H1 (cell line): ENCODE measurements around the gene TMEM151B. TPM values are rescaled to one million over a fixed set of nuclear protein-coding genes. Genes with fewer than 3 reads are reported as not detected.

Experiments used
- CTCF ChIA-PET: fragments of 300-600 bp; sonication (Branson Sonifier 250); formaldehyde crosslinking; loops from one replicate; lab custom pipeline; 2021; ENCODE audit not compliant: partially characterized antibody; lab: Charles Lee
- POLR2A ChIA-PET: fragments of 300-600 bp; sonication (Branson Sonifier 250); formaldehyde crosslinking; loops from one replicate; lab custom pipeline; 2021; ENCODE audit warnings: inconsistent platforms; ENCODE audit not compliant: partially characterized antibody; lab: Charles Lee
- DNase-seq, 2 experiments: peaks; one replicate each; pipeline versions ENCODE4 v3.0.0 to v3.0.0-alpha.2; 2010 to 2022; ENCODE audit warnings: low spot score in 2 of 2, low read depth in 1 of 2, mixed read lengths in 1 of 2
- FAIRE-seq: peaks from 2 replicates; lab custom pipeline; 2011; peaks lifted over from hg19 to GRCh38; lab: Jason Lieb, UNC
- H2AFZ ChIP-seq: 2 replicates; pipeline ENCODE4 v1.8.1; 2012; ENCODE audit warnings: low read length, inconsistent platforms
- H2AK5ac ChIP-seq: 2 replicates; pipeline ENCODE4 v1.6.1; 2013; ENCODE audit warnings: low read depth, low read length
- H2BK120ac ChIP-seq: replicated peaks from 2 replicates; pipeline ENCODE3; 2013; ENCODE audit warnings: low read depth, low read length, inconsistent platforms
- H2BK12ac ChIP-seq: 2 replicates; pipeline ENCODE4 v1.6.1; 2013; ENCODE audit warnings: low read depth, low read length
- H2BK15ac ChIP-seq: 2 replicates; pipeline ENCODE4 v1.6.1; 2013; ENCODE audit warnings: low read length
- H2BK20ac ChIP-seq: 2 replicates; pipeline ENCODE4 v1.6.1; 2013; ENCODE audit warnings: low read length
- H2BK5ac ChIP-seq: 2 replicates; pipeline ENCODE4 v1.6.1; 2013; ENCODE audit warnings: low read depth, low read length
- H3K14ac ChIP-seq: 2 replicates; pipeline ENCODE4 v1.6.1; 2013; ENCODE audit warnings: inconsistent platforms; ENCODE audit not compliant: insufficient read length
- H3K18ac ChIP-seq: 2 replicates; pipeline ENCODE4 v1.6.1; 2013; ENCODE audit warnings: low read length; ENCODE audit errors: extremely low read depth
- H3K23ac ChIP-seq: 2 replicates; pipeline ENCODE4 v1.6.1; 2013; ENCODE audit warnings: inconsistent platforms; ENCODE audit not compliant: insufficient read length
- H3K23me2 ChIP-seq: 2 replicates; pipeline ENCODE4 v1.6.1; 2013; ENCODE audit warnings: low read depth, low read length
- H3K27ac ChIP-seq: 2 replicates; pipeline ENCODE4 v1.6.1; 2011; ENCODE audit warnings: low read depth, low read length, inconsistent platforms
- H3K27me3 ChIP-seq, 4 experiments: replicated peaks in 1 of 4; 1 replicate in 1 of 4; 2 replicates in 3 of 4; pipeline versions ENCODE4 v1.6.1 to v1.8.1; 2011 to 2013; ENCODE audit warnings: low read length in 3 of 4, mild to moderate bottlenecking in 3 of 4, inconsistent platforms in 2 of 4, mixed read lengths in 2 of 4, moderate library complexity in 1 of 4; ENCODE audit not compliant: control insufficient read depth in 3 of 4, insufficient read depth in 3 of 4; ENCODE audit errors: extremely low read depth in 1 of 4
- H3K36me3 ChIP-seq, 4 experiments: 2 replicates each; pipeline versions ENCODE4 v1.6.1 to v1.8.1; 2011 to 2013; ENCODE audit warnings: mild to moderate bottlenecking in 4 of 4, low read length in 3 of 4, moderate library complexity in 2 of 4, control low read depth in 1 of 4, inconsistent platforms in 1 of 4; ENCODE audit not compliant: insufficient read depth in 4 of 4, control insufficient read depth in 2 of 4
- H3K4ac ChIP-seq: replicated peaks from 2 replicates; pipeline ENCODE3; 2013; ENCODE audit warnings: low read length, low read depth, mixed read lengths, inconsistent platforms; ENCODE audit not compliant: insufficient read length
- H3K4me1 ChIP-seq, 4 experiments: replicated peaks in 1 of 4; 1 replicate in 1 of 4; 2 replicates in 3 of 4; pipeline versions ENCODE4 v1.6.1 to v1.8.1; 2011 to 2013; ENCODE audit warnings: low read length in 3 of 4, inconsistent platforms in 2 of 4, mixed read lengths in 1 of 4; ENCODE audit not compliant: insufficient read depth in 4 of 4, control insufficient read depth in 3 of 4
- H3K4me2 ChIP-seq, 2 experiments: 2 replicates each; pipeline versions ENCODE4 v1.6.1 to v1.8.1; 2011 to 2013; ENCODE audit warnings: low read depth in 2 of 2, low read length in 2 of 2, control low read depth in 1 of 2, inconsistent platforms in 1 of 2, mild to moderate bottlenecking in 1 of 2; ENCODE audit not compliant: insufficient read depth in 1 of 2
- H3K4me3 ChIP-seq, 4 experiments: fragments of 200-600, 300-600 bp in 1 of 4; sonication (generic), shearing (Covaris generic), sonication (Bioruptor Twin) in 1 of 4; 2 replicates each; pipeline versions ENCODE4 v1.5.1 to v1.8.1; 2011 to 2016; ENCODE audit warnings: low read length in 4 of 4, low read depth in 3 of 4, control low read depth in 2 of 4, inconsistent platforms in 2 of 4, mild to moderate bottlenecking in 2 of 4, mixed read lengths in 1 of 4, moderate library complexity in 1 of 4; ENCODE audit not compliant: insufficient read depth in 2 of 4; ENCODE audit errors: extremely low read depth in 1 of 4
- H3K56ac ChIP-seq: replicated peaks from 2 replicates; pipeline ENCODE3; 2013; ENCODE audit warnings: low read depth, mild to moderate bottlenecking, mixed read lengths, low read length, inconsistent platforms; ENCODE audit not compliant: insufficient read length
- H3K79me1 ChIP-seq: 2 replicates; pipeline ENCODE4 v1.6.1; 2013; ENCODE audit warnings: low read depth, low read length, control low read depth
- H3K79me2 ChIP-seq, 2 experiments: 2 replicates each; pipeline versions ENCODE4 v1.6.1 to v1.8.1; 2012 to 2013; ENCODE audit warnings: low read length in 2 of 2, mild to moderate bottlenecking in 2 of 2, inconsistent platforms in 1 of 2; ENCODE audit not compliant: insufficient read depth in 2 of 2, control insufficient read depth in 1 of 2
- H3K9ac ChIP-seq, 4 experiments: replicated peaks in 1 of 4; 1 replicate in 1 of 4; 2 replicates in 3 of 4; pipeline versions ENCODE4 v1.6.1 to v1.8.1; 2011 to 2013; ENCODE audit warnings: low read depth in 3 of 4, low read length in 3 of 4, control low read depth in 2 of 4, mild to moderate bottlenecking in 2 of 4, moderate library complexity in 2 of 4, inconsistent platforms in 1 of 4; ENCODE audit errors: extremely low read depth in 1 of 4
- H3K9me3 ChIP-seq, 2 experiments: 2 replicates each; pipeline versions ENCODE4 v1.6.1 to v1.8.1; 2012 to 2013; ENCODE audit warnings: mild to moderate bottlenecking in 2 of 2, moderate library complexity in 2 of 2, control low read depth in 1 of 2, inconsistent platforms in 1 of 2, low read depth in 1 of 2, low read length in 1 of 2, mixed read lengths in 1 of 2; ENCODE audit not compliant: insufficient read depth in 2 of 2
- H4K20me1 ChIP-seq, 2 experiments: replicated peaks in 1 of 2; 2 replicates each; pipeline versions ENCODE3 to v1.8.1; 2011 to 2013; ENCODE audit warnings: inconsistent platforms in 2 of 2, low read length in 2 of 2, mild to moderate bottlenecking in 1 of 2; ENCODE audit not compliant: insufficient read depth in 2 of 2, control insufficient read depth in 1 of 2
- H4K5ac ChIP-seq: 2 replicates; pipeline ENCODE4 v1.6.1; 2013; ENCODE audit warnings: low read length, low read depth, mixed read lengths, inconsistent platforms; ENCODE audit not compliant: insufficient read length
- H4K8ac ChIP-seq: 2 replicates; pipeline ENCODE4 v1.8.0; 2013; ENCODE audit warnings: mild to moderate bottlenecking, moderate library complexity, low read length, inconsistent platforms; ENCODE audit not compliant: insufficient read depth; ENCODE audit errors: extremely low read depth
- H4K91ac ChIP-seq: replicated peaks from 2 replicates; pipeline ENCODE3; 2013; ENCODE audit warnings: low read length, mixed read lengths, inconsistent platforms; ENCODE audit not compliant: insufficient read length
- BACH1 ChIP-seq: IDR thresholded peaks from 2 replicates; pipeline ENCODE4 v1.6.1; 2012; ENCODE audit warnings: low read length, improper control_type of control experiment
- BCL11A ChIP-seq, 2 experiments: IDR thresholded peaks; one replicate each; pipeline ENCODE4 v1.6.1; 2011; ENCODE audit warnings: low read depth in 2 of 2, low read length in 2 of 2, mild to moderate bottlenecking in 2 of 2
- CREB1 ChIP-seq: IDR thresholded peaks from 2 replicates; pipeline ENCODE4 v1.6.1; 2012; ENCODE audit warnings: inconsistent platforms
- GTF2F1 ChIP-seq: IDR thresholded peaks from 2 replicates; pipeline ENCODE4 v1.6.1; 2012; ENCODE audit warnings: low read depth, low read length, improper control_type of control experiment, borderline replicate concordance
- JUND ChIP-seq: IDR thresholded peaks from 2 replicates; pipeline ENCODE4 v1.6.1; 2011; ENCODE audit warnings: mild to moderate bottlenecking, improper control_type of control experiment, low read length
- MAX ChIP-seq: IDR thresholded peaks from 2 replicates; pipeline ENCODE4 v1.6.1; 2012; ENCODE audit warnings: inconsistent platforms
- PHF8 ChIP-seq: fragments of 200-600 bp; sonication (generic); conservative IDR thresholded peaks from 2 replicates; pipeline ENCODE4 v1.7.1; 2012; ENCODE audit warnings: low read depth, mild to moderate bottlenecking, inconsistent platforms, low read length, moderate library complexity
- POLR2AphosphoS5 ChIP-seq: IDR thresholded peaks from 2 replicates; pipeline ENCODE4 v1.6.1; 2011; ENCODE audit warnings: low read depth, low read length
- SAP30 ChIP-seq: fragments of 300-600 bp; sonication (generic); IDR thresholded peaks from 2 replicates; pipeline ENCODE4 v1.7.1; 2012; ENCODE audit warnings: low read length, moderate library complexity, mild to moderate bottlenecking, inconsistent platforms; ENCODE audit not compliant: insufficient read depth, insufficient replicate concordance
- SP4 ChIP-seq: IDR thresholded peaks from 2 replicates; pipeline ENCODE4 v1.6.1; 2012; ENCODE audit warnings: low read length, inconsistent platforms
- TAF7 ChIP-seq: optimal IDR thresholded peaks from 2 replicates; pipeline ENCODE3; 2011; ENCODE audit warnings: low read depth, mild to moderate bottlenecking, inconsistent platforms, low read length, moderate library complexity, borderline replicate concordance
- WGBS, 2 experiments: shearing (Covaris generic) in 1 of 2; methylation state at CpG; one replicate each; pipeline versions ENCODE4 v1.1.6 to v1.1.7; 2013 to 2015; ENCODE audit warnings: low lambda C conversion rate in 2 of 2, mixed read lengths in 2 of 2, inconsistent platforms in 1 of 2, low coverage in 1 of 2, missing lambda C conversion rate in 1 of 2; ENCODE audit not compliant: insufficient replicate concordance in 2 of 2, insufficient coverage in 1 of 2, insufficient read length in 1 of 2; ENCODE audit errors: extremely low coverage in 1 of 2, missing lambda C conversion rate in 1 of 2; 5-methylcytosine and 5-hydroxymethylcytosine counted together
- polyA plus RNA-seq, 7 experiments: library from polyadenylated mRNA; depleted of rRNA in 3 of 7; stranded (reverse) in 5 of 7; unstranded in 2 of 7; fragments of >200 nt in 5 of 7; fragments of 200-250 nt in 2 of 7; gene quantifications; 1 replicate in 5 of 7; 2 replicates in 1 of 7; 4 replicates in 1 of 7; pipeline versions ENCODE4 v1.2.1 to v1.2.3, GENCODE V29; 2011 to 2013; ENCODE audit warnings: missing spikeins in 2 of 7, mixed read lengths in 2 of 7
- total RNA-seq: library from RNA; stranded (reverse); fragmentation: NEBNext Ultra II Directional; extraction: Animal tissue kit (Norgen Biotek cat#: 25700); gene quantifications from 2 replicates; pipeline ENCODE4 v1.2.1, GENCODE V29; 2021

The TMEM151B gene
- total and polyA plus RNA-seq, 2 of the 8 experiments (the other 6 are each of a cell fraction or from before 2014, with no cell fraction given): 8.0 to 15.5 TPM

GRCh38 chr6:44301782-44302564 is 31.7 kb downstream of the TMEM151B start:
- Histone ChIP-seq H3K79me2 (no peaks in the 10 kb centered on the region), H2BK15ac (no peak overlapping the region), H2BK120ac (no peak overlapping the region), H3K23me2 (peaks cover 11% of the 10 kb centered on the region), H2AFZ (no peak overlapping the region), H4K8ac (no peak overlapping the region), H3K56ac (no peak overlapping the region), H3K4ac (no peak overlapping the region), H3K4me3 (no peak overlapping the region), H2BK5ac (no peak overlapping the region), H2BK12ac (no peak overlapping the region), H2BK20ac (no peak overlapping the region), H2AK5ac (no peak overlapping the region), H4K91ac (no peak overlapping the region), H3K4me1 (peaks cover 0 to 9% (median 4%) of the 10 kb centered on the region in 4 experiments; a peak in 3 of 7 replicates), H3K27me3 (peaks cover 0 to 4% (median 1%) of the 10 kb centered on the region in 4 experiments; a peak in 3 of 7 replicates), H3K36me3 (peaks cover 20 to 53% (median 42%) of the 10 kb centered on the region in 4 experiments), H3K18ac (no peak overlapping the region), H3K27ac (no peak overlapping the region), H4K20me1 (peaks cover 2 to 3% of the 10 kb centered on the region in 2 experiments), H4K5ac (no peak overlapping the region), H3K4me2 (no peak overlapping the region), H3K14ac (no peak overlapping the region), H3K79me1 (no peaks in the 10 kb centered on the region), H3K9ac (0 out of 7 replicates have a peak overlapping the region, but pooled peaks of 1 of the 4 experiments have one; percentile 5), H3K9me3 (no peaks in the 10 kb centered on the region), H3K23ac (no peak overlapping the region)
- ChIA-PET CTCF (interaction anchor here (1.3 to 13.9 kb wide), 8 partner anchors 8 to 59 kb away, joined by 4 to 330 read pairs (median 35); partner anchors contain the start of genes AARS2, NFKBIE and TMEM151B), POLR2A (interaction anchor here (1.0 to 10.4 kb wide), 11 partner anchors 5 to 67 kb away, joined by 3 to 102 read pairs (median 4); partner anchors contain the start of genes AARS2, SLC35B2 and TMEM151B)
- DNase-seq: no peak
- FAIRE-seq: no peak
- 96% methylated on average over 14 of the region's 14 CpGs; no CpG with 5 or more reads in 1 of the 2 experiments for WGBS, 2 experiments
- TF ChIP-seq MAX (no peak), BACH1 (no peak), SAP30 (no peak), GTF2F1 (no peak), BCL11A (IDR thresholded peaks at IDR 0.05; ENCODE audit: low read depth in 2 of 2, low read length in 2 of 2) (no peak), TAF7 (no peak), CREB1 (no peak), POLR2AphosphoS5 (no peak), SP4 (no peak), JUND (no peak), PHF8 (no peak)
